GM12874 (cell line): Measurements from ENCODE around the gene BEGAIN.

Experiments
- TF ChIP-seq, protein P1 (sequence below): IDR thresholded peaks from 2 replicates; pipeline ENCODE4 v1.5.1; 2011; ENCODE audit warnings: low read depth, mild to moderate bottlenecking, control low read depth, low read length, moderate library complexity; ENCODE audit not compliant: insufficient read depth

Gene BEGAIN

DNA sequence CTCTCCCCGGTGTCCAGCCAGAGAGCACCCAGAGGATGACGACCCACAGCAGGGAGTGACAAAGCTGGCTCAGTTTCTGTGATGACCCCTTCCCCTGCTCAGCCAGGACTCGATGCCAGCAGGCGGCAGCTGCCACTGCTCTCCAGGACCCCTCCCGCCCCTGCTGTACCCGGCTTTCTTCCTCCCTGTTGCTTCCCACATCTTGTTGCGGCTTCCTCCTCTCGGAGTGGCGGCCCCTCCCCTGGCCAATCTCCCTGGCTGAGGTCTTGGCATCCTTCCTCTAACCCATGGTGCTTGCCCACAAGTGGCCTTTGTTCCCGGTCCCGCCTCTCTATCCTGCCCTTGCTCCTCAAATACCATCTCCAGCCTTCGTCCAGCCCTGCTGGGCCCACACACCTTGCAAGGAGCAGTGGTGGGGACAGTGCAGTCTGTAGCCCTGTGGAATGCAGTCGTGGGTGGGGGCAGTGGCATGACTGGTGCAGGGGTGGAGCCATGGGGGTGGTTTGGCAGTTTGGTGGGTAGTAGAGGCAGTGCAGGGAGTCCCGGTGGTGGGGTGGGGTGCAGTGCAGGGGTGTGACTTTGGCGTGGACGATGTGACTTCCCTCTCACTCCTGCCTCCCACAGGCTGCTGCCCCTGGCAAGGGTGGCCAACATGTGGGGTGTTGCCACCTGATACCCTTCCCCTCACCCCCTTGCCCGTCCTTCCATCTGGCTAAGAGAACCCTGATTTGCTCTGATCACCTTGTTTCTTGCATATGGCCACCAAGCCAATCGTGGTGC lies 16.3 kb upstream of the BEGAIN start:
- TF ChIP-seq, protein P1, sequence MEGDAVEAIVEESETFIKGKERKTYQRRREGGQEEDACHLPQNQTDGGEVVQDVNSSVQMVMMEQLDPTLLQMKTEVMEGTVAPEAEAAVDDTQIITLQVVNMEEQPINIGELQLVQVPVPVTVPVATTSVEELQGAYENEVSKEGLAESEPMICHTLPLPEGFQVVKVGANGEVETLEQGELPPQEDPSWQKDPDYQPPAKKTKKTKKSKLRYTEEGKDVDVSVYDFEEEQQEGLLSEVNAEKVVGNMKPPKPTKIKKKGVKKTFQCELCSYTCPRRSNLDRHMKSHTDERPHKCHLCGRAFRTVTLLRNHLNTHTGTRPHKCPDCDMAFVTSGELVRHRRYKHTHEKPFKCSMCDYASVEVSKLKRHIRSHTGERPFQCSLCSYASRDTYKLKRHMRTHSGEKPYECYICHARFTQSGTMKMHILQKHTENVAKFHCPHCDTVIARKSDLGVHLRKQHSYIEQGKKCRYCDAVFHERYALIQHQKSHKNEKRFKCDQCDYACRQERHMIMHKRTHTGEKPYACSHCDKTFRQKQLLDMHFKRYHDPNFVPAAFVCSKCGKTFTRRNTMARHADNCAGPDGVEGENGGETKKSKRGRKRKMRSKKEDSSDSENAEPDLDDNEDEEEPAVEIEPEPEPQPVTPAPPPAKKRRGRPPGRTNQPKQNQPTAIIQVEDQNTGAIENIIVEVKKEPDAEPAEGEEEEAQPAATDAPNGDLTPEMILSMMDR = no peak

DNA sequence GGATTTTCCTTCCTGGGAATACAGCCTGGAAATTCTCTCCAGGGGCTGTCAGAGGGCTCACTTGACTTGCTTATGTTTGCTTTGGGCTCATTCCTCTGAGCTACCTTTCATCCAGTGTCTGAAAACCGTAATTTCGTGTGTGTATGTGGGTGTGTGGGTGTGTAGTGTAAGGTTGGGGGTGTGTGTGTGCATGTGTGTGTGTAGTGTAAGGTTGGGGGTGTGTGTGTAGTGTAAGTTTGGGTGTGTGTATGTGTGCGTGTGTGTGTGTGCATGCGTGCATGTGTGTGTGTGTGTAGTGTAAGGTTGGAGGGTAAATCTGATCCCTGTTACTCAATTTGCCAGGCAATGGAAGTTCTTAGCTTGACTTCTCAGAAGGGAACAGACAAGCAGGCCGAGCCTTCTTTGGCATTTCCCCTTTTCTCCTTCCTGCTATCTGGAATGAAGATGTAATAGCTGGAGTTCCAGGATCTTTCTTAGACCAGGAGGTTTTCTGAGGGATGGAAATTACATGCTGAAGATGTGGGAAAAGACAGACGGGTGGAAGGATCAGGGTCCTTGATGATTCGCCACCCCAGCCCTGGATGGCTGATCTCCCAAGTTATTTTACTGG lies 15.5 kb upstream of the BEGAIN start:
- TF ChIP-seq, protein P1 = no peak

DNA sequence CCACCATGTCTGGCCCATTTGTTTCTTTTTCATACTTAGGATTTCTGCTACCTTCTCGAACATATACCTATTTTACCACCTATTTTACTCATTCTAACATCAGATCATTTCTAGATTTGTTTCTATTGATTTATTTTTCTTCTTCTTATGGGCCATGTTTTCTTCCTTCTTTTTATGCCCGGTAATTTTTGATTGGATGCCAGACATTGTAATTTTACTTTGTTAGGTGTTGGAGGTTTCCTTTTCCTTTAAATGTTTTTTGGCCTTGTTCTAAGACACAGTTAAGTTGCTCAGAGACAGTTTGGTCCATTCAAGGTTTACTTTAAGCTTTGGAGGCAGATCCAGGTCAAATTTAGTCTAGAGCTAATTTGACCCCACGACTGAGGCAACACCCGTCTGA lies 14.7 kb upstream of the BEGAIN start:
- TF ChIP-seq, protein P1 = no peak

DNA sequence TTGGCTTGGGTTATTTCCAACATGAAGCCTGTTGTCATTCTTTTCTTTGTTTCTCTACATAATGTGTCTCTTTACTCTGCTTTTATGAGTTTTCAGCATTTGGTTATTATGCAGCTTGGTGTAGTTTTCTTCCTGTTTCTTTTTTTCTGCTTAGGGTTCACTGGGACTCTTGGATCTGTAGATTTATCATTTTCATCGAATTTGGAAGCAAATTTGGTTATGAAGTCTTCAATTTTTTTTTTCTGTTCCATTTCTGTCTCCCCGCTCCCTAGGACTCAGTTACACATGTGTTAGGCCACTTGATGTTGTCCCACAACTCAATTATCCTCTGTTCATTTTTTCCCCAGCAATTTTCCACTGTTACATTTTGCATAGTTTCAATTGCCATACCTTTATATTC lies 13.8 kb upstream of the BEGAIN start:
- TF ChIP-seq, protein P1 = no peak

DNA sequence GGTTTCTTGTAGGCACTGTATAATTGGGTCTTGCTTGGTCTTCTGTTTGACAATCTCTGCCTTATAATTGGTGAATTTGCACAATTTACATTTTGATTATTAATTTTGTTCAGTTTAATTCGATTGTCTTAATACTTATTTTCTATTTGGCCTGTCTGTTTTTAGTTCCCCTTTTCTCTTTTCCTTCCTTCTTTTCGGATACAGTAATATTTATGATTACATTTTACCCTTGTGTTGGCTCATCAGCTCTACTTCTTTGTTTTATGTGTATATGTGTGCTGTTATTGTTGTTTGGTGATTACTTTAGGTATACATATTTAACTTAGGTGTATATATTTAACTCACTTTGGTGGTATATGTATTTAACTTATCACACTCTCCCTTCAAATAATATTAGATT lies 12.8 kb upstream of the BEGAIN start:
- TF ChIP-seq, protein P1 = no peak

DNA sequence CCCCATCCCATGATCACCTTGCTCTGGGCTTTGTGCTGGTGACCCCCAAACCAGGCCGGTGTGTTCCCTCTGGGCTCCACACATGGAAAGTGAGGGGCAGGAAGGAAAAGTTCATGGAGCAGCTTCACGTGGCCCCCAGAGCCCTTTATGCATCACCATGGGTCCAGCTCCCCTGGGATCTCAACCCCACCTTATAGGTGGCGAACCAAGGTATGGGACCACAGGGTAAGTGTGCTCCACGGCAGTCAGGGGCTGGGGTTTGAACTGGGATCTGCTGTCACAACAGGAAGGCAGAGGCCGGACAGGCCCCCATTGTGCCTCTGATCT lies 7.4 kb upstream of the BEGAIN start:
- TF ChIP-seq, protein P1 = no peak

DNA sequence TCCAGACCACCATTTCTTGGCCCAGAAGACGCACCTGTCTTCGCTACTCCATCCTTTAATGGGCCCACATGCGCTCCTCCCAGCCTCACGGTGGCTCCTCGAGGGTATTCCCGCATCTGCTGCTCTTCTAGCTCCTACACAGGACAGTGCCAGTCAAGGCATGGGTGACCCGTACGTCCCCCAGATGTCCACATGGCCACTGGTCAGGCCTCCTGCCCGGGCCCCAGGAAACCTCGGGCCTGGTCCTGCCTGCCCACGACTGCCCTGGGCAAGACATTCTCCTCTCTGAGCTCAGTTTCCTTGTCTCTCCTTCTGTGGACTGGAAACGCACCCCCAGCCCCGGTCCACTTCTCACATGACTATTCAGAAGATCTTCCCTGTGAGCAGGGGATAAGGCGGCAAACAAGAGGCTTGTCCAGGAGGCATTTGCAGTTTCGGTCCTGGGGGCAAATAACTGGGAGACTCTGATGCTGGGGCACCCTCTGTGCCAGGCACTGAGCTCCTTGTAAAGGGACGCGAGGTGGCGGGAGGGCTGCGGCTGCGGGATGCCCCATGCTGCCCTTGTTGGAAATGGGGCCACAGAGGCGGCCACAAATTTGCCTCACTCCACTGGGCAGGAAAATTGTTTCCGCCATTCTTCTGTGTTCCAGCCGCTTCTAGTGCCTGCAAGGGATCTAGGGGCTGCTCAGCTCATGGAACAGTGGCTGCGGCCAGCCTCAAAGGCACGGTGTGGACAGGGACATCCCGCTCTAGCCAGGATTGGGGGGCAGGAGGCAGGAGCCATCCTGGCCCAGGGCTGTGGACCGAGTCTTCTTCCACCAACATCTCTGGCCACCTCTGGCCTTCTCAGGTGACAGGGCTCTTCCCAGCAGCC lies 6.8 kb upstream of the BEGAIN start:
- TF ChIP-seq, protein P1 = no peak
